ENCODE results near the gene SLC2A14.
"Not testable (repeated sequence)": the region's sequence is repeated elsewhere in the genome, so short reads cannot be mapped to it uniquely, and the experiment has no call there.

GRCh38 chr12:7881736-7882120 lies 9.0 kb upstream of the SLC2A14 start:
- TF ChIP-seq CTCF (conservative IDR thresholded peaks at IDR 0.05); EZH2 (IDR thresholded peaks at IDR 0.05; ENCODE audit: low read depth): not testable (repeated sequence)

Measured in PC-9 (cell line).